ENCODE data around the gene MRPS22. TPM values are rescaled to one million over a fixed set of nuclear protein-coding genes. Genes with fewer than 3 reads are reported as not detected.
A peak's percentile ranks its signal among the peaks of the same experiment; 100 is the strongest.

MRPS22 gene
- total and polyA plus RNA-seq, 9 of the 15 experiments (the other 6 are each of a cell fraction or from before 2014, with no cell fraction given), result 148 to 397 (median 229) TPM

DNA sequence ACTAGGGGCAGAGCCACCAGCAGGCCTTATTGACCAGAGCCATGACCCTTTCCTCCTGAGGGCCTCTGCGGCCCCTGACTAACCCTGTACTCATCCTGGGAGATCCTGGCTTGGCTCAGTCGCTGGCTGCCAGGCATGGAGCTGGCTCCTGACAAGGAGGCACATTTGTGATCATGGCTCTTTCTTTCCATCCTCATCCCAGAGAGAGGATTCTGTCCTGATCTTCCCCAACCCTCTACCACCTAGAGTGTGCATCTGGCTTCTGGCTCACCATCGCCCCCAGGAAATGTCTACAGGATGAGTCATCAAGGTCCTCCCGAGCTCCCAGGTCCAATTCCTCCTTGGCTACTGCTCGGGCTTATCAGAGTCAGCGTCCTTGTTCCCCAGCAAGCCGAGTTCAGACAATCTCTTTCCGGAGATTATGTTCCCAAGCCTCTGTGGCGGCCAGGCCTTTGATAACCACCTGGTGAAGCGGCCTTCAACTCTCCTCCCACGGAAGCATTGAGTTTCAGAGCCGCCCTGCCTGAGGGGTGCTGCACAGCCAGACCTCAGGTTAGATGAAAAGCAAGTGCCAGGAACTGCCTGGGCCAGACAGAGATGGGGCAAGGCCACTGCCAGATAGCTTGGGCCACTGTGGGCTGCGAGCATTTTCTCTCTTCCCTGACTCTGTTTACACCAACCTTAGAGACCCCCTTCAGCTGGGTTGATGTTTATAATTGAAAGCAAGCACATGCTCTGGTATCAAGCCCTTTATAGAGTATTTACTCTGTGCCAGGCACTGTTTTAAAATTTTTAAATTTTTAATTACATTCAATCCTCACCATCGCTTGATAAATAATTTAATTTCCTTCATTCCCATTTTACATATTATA is 44.3 kb upstream of the MRPS22 start (continued):
- TF ChIP-seq BRD4 (IDR thresholded peaks at IDR 0.05) (no peak), HNRNPK (IDR thresholded peaks at IDR 0.05; ENCODE audit: low read depth, low read length, poor library complexity, severe bottlenecking) (no peak), FOSL1 (tag; conservative IDR thresholded peaks at IDR 0.05) (peak; percentile 99), ZNF217 (CRISPR knock-in tag; IDR thresholded peaks at IDR 0.05) (no peak), NFE2L1 (tag; IDR thresholded peaks at IDR 0.05; ENCODE audit: borderline replicate concordance, low read depth) (no peak), MAFF (IDR thresholded peaks at IDR 0.05; ENCODE audit: low read length) (peak; percentile 17; the same call in 1 of the 2 replicates), RBBP5 (IDR thresholded peaks at IDR 0.05; ENCODE audit: borderline replicate concordance, insufficient read depth, low read length, poor library complexity, severe bottlenecking) (peak; percentile 11), RBM14 (IDR thresholded peaks at IDR 0.05; ENCODE audit: borderline replicate concordance, insufficient read depth, low read depth, low read length) (no peak), NCOA1 (IDR thresholded peaks at IDR 0.05; ENCODE audit: low read depth) (peak; percentile 93), MEF2D (tag; conservative IDR thresholded peaks at IDR 0.05; ENCODE audit: low read depth) (peak; percentile 69; the same call in 1 of the 2 replicates), PTRF (tag; IDR thresholded peaks at IDR 0.05) (no peak)
- TF ChIP-seq, protein P1, sequence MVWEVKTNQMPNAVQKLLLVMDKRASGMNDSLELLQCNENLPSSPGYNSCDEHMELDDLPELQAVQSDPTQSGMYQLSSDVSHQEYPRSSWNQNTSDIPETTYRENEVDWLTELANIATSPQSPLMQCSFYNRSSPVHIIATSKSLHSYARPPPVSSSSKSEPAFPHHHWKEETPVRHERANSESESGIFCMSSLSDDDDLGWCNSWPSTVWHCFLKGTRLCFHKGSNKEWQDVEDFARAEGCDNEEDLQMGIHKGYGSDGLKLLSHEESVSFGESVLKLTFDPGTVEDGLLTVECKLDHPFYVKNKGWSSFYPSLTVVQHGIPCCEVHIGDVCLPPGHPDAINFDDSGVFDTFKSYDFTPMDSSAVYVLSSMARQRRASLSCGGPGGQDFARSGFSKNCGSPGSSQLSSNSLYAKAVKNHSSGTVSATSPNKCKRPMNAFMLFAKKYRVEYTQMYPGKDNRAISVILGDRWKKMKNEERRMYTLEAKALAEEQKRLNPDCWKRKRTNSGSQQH (CRISPR knock-in tag; IDR thresholded peaks at IDR 0.05), result no peak
- TF ChIP-seq, protein P2, sequence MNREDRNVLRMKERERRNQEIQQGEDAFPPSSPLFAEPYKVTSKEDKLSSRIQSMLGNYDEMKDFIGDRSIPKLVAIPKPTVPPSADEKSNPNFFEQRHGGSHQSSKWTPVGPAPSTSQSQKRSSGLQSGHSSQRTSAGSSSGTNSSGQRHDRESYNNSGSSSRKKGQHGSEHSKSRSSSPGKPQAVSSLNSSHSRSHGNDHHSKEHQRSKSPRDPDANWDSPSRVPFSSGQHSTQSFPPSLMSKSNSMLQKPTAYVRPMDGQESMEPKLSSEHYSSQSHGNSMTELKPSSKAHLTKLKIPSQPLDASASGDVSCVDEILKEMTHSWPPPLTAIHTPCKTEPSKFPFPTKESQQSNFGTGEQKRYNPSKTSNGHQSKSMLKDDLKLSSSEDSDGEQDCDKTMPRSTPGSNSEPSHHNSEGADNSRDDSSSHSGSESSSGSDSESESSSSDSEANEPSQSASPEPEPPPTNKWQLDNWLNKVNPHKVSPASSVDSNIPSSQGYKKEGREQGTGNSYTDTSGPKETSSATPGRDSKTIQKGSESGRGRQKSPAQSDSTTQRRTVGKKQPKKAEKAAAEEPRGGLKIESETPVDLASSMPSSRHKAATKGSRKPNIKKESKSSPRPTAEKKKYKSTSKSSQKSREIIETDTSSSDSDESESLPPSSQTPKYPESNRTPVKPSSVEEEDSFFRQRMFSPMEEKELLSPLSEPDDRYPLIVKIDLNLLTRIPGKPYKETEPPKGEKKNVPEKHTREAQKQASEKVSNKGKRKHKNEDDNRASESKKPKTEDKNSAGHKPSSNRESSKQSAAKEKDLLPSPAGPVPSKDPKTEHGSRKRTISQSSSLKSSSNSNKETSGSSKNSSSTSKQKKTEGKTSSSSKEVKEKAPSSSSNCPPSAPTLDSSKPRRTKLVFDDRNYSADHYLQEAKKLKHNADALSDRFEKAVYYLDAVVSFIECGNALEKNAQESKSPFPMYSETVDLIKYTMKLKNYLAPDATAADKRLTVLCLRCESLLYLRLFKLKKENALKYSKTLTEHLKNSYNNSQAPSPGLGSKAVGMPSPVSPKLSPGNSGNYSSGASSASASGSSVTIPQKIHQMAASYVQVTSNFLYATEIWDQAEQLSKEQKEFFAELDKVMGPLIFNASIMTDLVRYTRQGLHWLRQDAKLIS (CRISPR knock-in tag; IDR thresholded peaks at IDR 0.05), result no peak
- TF ChIP-seq, protein P3, sequence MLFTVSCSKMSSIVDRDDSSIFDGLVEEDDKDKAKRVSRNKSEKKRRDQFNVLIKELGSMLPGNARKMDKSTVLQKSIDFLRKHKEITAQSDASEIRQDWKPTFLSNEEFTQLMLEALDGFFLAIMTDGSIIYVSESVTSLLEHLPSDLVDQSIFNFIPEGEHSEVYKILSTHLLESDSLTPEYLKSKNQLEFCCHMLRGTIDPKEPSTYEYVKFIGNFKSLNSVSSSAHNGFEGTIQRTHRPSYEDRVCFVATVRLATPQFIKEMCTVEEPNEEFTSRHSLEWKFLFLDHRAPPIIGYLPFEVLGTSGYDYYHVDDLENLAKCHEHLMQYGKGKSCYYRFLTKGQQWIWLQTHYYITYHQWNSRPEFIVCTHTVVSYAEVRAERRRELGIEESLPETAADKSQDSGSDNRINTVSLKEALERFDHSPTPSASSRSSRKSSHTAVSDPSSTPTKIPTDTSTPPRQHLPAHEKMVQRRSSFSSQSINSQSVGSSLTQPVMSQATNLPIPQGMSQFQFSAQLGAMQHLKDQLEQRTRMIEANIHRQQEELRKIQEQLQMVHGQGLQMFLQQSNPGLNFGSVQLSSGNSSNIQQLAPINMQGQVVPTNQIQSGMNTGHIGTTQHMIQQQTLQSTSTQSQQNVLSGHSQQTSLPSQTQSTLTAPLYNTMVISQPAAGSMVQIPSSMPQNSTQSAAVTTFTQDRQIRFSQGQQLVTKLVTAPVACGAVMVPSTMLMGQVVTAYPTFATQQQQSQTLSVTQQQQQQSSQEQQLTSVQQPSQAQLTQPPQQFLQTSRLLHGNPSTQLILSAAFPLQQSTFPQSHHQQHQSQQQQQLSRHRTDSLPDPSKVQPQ (CRISPR knock-in tag; IDR thresholded peaks at IDR 0.05; ENCODE audit: borderline replicate concordance), result no peak
- TF ChIP-seq, protein P4, sequence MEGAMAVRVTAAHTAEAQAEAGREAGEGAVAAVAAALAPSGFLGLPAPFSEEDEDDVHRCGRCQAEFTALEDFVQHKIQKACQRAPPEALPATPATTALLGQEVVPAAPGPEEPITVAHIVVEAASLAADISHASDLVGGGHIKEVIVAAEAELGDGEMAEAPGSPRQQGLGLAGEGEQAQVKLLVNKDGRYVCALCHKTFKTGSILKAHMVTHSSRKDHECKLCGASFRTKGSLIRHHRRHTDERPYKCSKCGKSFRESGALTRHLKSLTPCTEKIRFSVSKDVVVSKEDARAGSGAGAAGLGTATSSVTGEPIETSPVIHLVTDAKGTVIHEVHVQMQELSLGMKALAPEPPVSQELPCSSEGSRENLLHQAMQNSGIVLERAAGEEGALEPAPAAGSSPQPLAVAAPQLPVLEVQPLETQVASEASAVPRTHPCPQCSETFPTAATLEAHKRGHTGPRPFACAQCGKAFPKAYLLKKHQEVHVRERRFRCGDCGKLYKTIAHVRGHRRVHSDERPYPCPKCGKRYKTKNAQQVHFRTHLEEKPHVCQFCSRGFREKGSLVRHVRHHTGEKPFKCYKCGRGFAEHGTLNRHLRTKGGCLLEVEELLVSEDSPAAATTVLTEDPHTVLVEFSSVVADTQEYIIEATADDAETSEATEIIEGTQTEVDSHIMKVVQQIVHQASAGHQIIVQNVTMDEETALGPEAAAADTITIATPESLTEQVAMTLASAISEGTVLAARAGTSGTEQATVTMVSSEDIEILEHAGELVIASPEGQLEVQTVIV (CRISPR knock-in tag; IDR thresholded peaks at IDR 0.05; ENCODE audit: borderline replicate concordance), result no peak
